ENCODE results near the gene CD38.

The CD38 gene

GRCh38 chr4:15902746-15903145, 124.6 kb downstream of the CD38 start:
- DNase-seq (ENCODE audit: low read depth in 1 of 2, low spot score in 1 of 2): no peak
- no peak for TF ChIP-seq JUND (IDR thresholded peaks at IDR 0.05; ENCODE audit: low read depth)
- in situ Hi-C loops (cut with HindIII; ENCODE audit: low pct_unique_long_range_greater_than_20kb, low sequenced_read_pairs): no loop called here
